ENCODE data around the gene APOL4.

DNA sequence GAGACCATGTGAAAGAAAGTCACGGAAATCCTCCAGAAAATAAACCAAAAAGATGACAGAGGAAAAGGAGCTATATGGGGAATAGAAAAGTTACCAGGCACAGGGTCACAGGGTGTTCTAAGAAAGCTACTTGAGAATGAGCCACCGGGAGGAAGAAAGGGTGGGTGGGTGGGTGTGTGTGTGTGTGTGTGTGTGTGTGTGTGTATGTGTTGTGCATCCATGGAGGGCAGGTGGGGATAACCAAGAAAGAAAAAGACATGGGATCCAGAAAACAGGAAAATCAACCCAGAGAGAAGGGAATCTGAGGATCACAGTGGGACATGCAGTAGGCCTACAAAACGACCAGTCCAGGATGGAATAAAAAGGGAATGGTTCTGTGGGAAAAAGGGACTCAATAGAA is 34.0 kb upstream of the APOL4 start:
- TF ChIP-seq, protein P1, sequence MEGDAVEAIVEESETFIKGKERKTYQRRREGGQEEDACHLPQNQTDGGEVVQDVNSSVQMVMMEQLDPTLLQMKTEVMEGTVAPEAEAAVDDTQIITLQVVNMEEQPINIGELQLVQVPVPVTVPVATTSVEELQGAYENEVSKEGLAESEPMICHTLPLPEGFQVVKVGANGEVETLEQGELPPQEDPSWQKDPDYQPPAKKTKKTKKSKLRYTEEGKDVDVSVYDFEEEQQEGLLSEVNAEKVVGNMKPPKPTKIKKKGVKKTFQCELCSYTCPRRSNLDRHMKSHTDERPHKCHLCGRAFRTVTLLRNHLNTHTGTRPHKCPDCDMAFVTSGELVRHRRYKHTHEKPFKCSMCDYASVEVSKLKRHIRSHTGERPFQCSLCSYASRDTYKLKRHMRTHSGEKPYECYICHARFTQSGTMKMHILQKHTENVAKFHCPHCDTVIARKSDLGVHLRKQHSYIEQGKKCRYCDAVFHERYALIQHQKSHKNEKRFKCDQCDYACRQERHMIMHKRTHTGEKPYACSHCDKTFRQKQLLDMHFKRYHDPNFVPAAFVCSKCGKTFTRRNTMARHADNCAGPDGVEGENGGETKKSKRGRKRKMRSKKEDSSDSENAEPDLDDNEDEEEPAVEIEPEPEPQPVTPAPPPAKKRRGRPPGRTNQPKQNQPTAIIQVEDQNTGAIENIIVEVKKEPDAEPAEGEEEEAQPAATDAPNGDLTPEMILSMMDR (IDR thresholded peaks at IDR 0.05; ENCODE audit: low read length) = no peak
- no peak for TF ChIP-seq EZH2 (IDR thresholded peaks at IDR 0.05; ENCODE audit: borderline replicate concordance, low read length)

Data from OCI-LY1 (cell line).